SK-N-SH (cell line): ENCODE results near the gene VAV1.

ENCODE experiments used
- CHD2 ChIP-seq: fragments of 150-350 bp; IDR thresholded peaks from 2 replicates; pipeline ENCODE4 v1.6.1; 2018; ENCODE audit warnings: low read length; ENCODE audit not compliant: partially characterized antibody
- GATA2 ChIP-seq: sonication (generic); formaldehyde crosslinking; IDR thresholded peaks from 2 replicates; pipeline ENCODE4 v1.5.0; 2020; ENCODE audit warnings: mild to moderate bottlenecking, missing genetic modification reagents
- JUND ChIP-seq: IDR thresholded peaks from 2 replicates; pipeline ENCODE4 v1.4.0; 2012
- MAX ChIP-seq: IDR thresholded peaks from 2 replicates; pipeline ENCODE4 v1.4.0; 2012; ENCODE audit warnings: low read depth
- NFIC ChIP-seq: IDR thresholded peaks from 2 replicates; pipeline ENCODE4 v1.4.0; 2012; ENCODE audit warnings: borderline replicate concordance
- RCOR1 ChIP-seq: fragments of 150-350 bp; IDR thresholded peaks from 2 replicates; pipeline ENCODE4 v1.6.1; 2017; ENCODE audit warnings: antibody characterized with exemption, low read length
- RFX5 ChIP-seq: IDR thresholded peaks from 2 replicates; pipeline ENCODE4 v1.6.1; 2012; ENCODE audit warnings: mild to moderate bottlenecking, improper control_type of control experiment, low read length
- RXRA ChIP-seq: IDR thresholded peaks from 2 replicates; pipeline ENCODE4 v1.4.0; 2012; ENCODE audit warnings: low read depth, mild to moderate bottlenecking, borderline replicate concordance
- SMC3 ChIP-seq: IDR thresholded peaks from 2 replicates; pipeline ENCODE4 v1.6.1; 2012; ENCODE audit warnings: low read depth, low read length, improper control_type of control experiment
- YY1 ChIP-seq: IDR thresholded peaks from 2 replicates; pipeline ENCODE4 v1.4.0; 2012; ENCODE audit warnings: low read depth, mild to moderate bottlenecking
- TF ChIP-seq, protein P1 (sequence below): fragments of 200-600 bp; sonication (generic); IDR thresholded peaks from 2 replicates; pipeline ENCODE4 v1.6.1; 2017; ENCODE audit warnings: antibody characterized with exemption, mild to moderate bottlenecking, moderate library complexity
- TF ChIP-seq, protein P2 (sequence below): IDR thresholded peaks from 2 replicates; pipeline ENCODE4; 2012

GRCh38 chr19:6818246-6818645 lies 45.7 kb downstream of the VAV1 start:
- TF ChIP-seq, protein P1, sequence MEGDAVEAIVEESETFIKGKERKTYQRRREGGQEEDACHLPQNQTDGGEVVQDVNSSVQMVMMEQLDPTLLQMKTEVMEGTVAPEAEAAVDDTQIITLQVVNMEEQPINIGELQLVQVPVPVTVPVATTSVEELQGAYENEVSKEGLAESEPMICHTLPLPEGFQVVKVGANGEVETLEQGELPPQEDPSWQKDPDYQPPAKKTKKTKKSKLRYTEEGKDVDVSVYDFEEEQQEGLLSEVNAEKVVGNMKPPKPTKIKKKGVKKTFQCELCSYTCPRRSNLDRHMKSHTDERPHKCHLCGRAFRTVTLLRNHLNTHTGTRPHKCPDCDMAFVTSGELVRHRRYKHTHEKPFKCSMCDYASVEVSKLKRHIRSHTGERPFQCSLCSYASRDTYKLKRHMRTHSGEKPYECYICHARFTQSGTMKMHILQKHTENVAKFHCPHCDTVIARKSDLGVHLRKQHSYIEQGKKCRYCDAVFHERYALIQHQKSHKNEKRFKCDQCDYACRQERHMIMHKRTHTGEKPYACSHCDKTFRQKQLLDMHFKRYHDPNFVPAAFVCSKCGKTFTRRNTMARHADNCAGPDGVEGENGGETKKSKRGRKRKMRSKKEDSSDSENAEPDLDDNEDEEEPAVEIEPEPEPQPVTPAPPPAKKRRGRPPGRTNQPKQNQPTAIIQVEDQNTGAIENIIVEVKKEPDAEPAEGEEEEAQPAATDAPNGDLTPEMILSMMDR = no peak
- no peak for TF ChIP-seq RCOR1
- TF ChIP-seq MAX = no peak
- no peak for TF ChIP-seq NFIC
- TF ChIP-seq SMC3 = no peak
- TF ChIP-seq, protein P2, sequence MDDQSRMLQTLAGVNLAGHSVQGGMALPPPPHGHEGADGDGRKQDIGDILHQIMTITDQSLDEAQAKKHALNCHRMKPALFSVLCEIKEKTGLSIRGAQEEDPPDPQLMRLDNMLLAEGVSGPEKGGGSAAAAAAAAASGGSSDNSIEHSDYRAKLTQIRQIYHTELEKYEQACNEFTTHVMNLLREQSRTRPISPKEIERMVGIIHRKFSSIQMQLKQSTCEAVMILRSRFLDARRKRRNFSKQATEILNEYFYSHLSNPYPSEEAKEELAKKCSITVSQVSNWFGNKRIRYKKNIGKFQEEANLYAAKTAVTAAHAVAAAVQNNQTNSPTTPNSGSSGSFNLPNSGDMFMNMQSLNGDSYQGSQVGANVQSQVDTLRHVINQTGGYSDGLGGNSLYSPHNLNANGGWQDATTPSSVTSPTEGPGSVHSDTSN = no peak
- TF ChIP-seq RFX5 = no peak
- TF ChIP-seq JUND = no peak
- no peak for TF ChIP-seq RXRA
- TF ChIP-seq YY1 = no peak
- TF ChIP-seq GATA2 (CRISPR knock-in tag) = no peak
- TF ChIP-seq CHD2 = no peak
